Measurements from ENCODE around the gene POLD4.
"Not testable (repeated sequence)": the region's sequence is repeated elsewhere in the genome, so short reads cannot be mapped to it uniquely, and the experiment has no call there.

Gene POLD4

DNA sequence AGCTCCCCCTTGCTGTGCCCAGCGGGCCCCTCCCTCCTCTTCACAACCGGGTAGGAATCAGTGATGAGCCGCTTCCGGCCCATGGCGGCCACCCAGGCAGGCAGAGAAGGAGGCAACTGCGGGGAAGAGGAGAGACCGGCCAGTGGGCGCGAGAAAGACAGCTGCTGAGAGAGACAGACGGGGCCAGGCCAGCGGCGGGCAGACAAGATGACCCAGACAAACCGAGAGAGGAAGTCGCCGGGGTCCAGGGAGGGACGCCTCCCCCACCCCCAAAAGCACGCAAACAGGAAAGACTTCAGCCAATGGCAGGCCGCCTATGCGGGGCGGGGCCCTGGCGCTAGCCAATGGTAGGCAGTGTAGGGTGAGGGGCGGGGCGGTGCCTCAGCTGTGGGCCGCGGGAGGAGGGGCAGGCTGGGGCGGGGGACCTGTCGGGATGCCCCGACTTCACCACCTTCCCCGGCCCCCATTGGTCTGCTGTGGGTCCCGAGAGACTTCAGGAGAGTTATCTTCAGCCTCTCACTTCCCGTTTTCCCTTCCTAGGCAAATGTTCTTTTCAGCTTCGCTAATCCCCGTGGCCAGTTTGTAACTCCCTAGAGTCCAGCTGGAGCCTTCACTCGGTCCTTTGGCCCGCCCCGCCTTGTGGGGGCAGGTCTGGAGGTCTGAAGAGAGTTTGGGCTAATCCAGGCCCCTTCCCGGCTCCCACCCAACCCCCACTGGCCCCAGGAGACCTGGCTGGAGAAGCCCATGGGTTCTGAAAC, at the start of gene POLD4:
Gene POLD4 (minus strand): TSS at position 230 of the 758 bp plus-strand sequence. CDS start 147 bp downstream, at position 83.
- DNase-seq, result peak; percentile 51

DNA sequence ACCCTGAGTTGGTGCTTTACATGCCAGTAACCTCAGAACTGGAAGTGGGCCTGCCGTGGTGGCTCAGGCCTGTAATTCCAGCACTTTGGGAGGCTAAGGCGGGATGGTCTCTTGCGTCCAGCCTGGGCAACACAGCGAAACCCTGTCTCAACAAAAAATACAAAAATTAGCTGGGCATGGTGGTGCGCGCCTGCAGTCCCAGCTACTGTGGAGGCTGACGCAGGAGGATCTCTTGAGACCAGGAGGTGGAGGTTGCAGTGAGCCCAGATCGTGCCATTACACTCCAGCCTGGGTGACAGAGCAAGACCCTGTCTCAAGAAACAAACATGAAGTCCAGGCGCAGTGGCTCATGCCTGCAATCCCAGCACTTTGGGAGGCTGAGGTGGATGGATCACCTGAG, 49.7 kb upstream of the POLD4 start:
- not testable (repeated sequence) for DNase-seq

DNA sequence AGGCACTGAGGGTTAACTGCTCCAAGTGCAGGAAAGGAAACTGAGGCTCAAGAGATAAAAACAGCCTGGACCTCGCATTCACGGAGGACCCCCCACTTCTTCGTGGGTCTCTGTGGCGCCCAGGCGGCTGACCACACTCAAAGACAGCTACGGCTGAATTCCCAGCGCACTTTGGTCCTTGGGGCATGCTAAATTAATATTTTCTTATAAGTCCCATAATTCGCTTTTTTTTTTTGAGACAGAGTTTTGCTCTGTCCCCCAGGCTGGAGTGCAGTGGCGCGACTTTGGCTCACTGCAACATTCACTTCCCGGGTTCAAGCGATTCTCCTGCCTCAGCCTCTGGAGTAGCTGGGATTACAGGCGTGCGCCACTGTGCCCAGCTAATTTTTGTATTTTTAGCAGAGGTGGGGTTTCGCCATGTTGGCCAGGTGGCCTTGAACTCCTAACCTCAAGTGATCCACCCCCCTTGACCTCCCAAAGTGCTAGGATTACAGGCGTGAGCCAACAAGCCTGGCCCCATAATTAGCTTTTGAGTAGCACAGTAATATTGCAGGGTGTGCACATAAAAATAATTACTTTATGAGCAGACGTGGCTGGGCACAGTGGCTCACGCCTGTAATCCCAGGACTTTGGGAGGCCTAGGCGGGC, 49.0 kb upstream of the POLD4 start:
- not testable (repeated sequence) for DNase-seq

DNA sequence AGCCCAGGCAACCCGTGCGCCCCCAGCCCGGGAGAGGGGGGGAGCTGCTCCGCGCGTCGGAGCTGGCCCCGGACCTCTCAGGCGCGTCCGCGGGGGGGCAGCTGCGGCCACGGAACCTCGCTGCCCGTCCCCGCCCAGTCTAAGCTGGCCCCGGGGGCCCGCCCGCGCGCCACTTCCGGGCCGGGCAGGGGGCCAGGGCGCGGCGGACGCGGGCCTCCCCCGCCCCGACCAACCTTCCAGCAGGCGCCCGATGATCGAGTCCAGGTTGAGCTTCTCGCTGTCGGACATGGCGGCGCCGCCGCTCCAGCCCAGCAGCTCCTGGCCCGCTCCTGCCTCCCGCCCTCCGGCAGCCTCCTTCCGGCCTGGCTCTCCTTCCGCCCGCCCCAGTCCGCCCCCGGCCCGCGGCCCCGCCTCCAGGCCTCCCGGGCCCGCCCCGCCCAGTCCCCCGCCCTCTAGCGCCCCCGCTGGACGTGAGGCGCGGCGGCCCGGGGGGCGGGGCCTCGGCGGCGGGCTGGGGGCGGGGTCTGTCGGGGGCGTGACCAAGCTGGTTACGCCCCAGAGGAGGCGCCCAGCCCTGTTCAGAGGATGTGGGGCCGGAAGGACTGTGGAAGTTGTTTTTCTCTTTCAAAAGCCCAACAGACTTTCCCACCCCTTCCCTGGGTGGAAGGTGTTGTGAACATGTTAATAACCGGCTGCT, 48.3 kb upstream of the POLD4 start, which contains the start of gene PPP1CA:
Gene PPP1CA (minus strand): TSS at position 364 of the 697 bp plus-strand sequence. CDS start 76 bp downstream, at position 288.
- no peak for DNase-seq

DNA sequence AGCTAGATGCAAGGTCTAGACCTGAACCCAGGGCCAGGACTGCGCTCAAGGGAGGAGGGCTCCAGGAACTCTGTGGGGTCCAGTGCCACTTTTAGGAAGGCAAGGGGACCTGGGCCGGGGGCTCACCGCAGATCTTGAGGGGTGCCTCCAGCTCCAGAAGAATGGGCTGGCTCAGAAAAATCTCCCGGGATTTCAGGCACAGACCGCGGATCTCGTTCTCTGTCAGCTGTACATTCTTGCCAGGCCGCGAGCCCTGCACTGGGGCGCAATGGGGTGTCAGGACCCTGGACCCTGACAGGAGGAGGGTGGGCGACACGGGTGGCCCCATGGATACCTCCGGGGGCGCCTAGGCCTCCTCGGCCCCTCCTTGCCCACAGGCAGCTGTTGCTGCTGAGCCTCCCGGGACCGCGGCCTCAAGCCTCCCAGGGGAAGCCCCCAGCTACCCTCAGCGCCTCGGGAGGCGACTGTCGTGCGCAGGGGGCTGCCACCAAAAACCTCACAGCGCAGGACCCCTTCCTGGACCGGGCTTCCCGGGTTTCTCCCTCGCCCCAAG, 47.7 kb upstream of the POLD4 start:
- DNase-seq, result no peak

DNA sequence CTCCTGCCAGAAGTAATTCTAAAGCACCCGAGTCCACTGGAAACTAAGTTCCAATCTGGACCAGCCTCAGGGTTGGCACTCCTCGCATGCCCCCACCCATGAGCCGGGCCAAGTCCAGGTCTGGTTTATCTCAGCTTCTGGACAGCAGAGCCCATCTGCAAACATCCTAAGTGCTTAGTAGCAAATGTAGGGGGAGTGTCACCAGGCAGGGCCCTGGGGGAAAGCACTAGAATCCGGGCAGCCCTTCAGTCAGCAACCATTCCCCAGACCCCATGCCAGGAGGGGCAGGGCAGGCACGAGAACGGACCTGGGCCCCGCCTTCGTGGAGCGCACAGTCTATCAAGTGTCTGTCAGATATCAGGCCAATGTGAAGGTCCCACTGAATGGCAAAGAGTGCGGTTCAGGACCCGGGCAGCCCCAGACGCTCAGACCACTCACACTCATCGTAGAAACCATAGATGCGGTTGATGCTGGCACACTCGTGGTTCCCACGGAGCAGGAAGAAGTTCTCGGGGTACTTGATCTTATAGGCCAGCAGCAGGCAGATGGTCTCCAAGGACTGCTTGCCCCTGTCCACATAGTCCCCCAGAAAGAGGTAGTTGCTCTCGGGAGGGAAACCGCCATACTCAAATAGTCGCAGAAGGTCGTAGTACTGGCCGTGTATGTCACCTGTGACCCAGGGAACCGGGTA, 47.0 kb upstream of the POLD4 start:
- no peak for DNase-seq

DNA sequence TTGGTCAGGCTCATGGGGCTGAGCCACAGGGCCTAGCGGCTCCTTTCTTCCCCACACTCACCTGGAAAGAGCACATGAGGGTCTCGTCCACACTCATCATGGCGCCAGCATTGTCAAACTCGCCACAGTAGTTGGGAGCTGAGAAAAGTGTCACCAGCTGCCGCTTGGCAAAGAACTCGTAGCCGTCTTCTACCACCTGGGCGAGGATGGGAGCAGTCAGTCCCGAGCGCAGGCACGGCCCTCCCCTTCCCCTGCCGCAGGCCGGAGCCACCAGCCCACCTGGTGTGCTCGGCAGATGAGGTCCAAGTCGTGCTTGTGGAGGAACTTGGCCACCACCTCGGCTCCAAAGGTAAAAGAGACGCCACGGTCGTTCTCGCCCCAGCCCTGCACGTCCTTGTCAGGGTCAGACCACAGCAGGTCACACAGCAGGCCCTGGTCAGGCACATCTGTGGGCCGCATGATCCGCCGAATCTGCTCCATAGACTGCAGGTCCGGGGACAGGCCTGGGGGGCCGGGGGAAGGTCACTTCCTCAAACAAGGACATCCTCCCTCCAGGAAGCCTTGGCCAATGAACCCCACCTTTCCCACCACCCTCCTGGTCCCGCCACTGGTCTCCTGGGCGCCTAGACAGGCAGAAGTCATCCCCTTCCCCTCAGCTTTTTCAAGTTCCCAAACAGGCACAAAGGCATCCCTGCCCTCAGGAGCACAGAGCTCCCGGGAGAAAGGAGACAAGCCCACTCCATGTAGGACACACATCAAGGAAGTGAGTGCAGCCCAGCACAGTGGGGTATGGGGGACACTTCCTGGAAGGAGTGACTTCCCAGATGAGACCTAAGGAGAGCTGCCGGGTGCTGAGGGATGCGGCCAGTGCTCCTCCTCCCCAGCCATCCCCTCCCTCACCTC, 45.6 kb upstream of the POLD4 start:
- no peak for DNase-seq

DNA sequence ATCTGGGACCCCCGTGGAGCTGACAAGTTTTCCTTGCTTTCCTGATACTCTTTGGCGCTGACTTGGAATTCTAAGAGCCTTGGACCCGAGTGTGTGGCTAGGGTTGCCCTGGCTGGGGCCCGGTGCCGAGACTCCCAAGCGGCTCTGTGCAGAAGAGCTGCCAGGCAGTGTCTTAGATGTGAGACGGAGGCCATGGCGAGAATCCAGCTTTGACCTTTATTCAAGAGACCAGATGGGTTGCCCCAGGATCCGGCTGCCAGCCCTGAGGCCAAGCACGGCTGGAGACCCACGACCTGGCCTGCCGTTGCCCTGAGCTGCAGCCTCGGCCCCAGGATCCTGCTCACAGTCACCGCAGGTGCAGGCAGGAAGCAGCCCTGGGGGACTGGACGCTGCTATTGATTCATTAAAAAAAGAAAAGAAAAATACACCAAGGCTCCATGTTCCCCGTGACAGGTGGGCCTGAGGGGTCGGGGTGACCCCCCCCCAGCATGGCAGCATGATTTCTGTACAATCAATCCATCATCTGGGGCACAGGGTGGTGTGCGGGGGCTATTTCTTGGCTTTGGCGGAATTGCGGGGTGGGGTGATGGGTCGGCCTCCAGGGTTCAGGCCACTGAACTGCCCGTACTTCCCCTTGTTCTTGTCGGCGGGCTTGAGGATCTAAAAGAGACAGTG, 44.8 kb upstream of the POLD4 start:
- DNase-seq, result no peak

DNA sequence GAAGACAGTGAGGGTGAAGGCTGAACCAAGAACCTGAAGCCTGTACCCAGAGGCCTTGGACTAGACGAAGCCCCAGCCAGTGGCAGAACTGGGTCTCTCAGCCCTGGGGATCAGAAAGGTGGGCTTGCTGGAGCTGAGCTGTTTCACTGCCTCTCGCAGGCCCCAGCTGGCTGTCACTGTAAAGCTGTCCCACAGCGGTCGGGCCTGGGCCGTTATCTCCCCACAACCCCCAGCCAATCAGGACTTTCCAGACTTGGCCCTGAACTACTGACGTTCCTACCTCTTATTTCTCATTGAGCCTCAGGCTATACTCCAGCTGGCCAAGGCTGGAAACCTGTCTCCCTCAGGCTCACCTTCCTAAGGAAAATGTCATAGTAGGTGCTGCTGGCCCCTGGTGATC, 44.2 kb upstream of the POLD4 start:
- no peak for DNase-seq

DNA sequence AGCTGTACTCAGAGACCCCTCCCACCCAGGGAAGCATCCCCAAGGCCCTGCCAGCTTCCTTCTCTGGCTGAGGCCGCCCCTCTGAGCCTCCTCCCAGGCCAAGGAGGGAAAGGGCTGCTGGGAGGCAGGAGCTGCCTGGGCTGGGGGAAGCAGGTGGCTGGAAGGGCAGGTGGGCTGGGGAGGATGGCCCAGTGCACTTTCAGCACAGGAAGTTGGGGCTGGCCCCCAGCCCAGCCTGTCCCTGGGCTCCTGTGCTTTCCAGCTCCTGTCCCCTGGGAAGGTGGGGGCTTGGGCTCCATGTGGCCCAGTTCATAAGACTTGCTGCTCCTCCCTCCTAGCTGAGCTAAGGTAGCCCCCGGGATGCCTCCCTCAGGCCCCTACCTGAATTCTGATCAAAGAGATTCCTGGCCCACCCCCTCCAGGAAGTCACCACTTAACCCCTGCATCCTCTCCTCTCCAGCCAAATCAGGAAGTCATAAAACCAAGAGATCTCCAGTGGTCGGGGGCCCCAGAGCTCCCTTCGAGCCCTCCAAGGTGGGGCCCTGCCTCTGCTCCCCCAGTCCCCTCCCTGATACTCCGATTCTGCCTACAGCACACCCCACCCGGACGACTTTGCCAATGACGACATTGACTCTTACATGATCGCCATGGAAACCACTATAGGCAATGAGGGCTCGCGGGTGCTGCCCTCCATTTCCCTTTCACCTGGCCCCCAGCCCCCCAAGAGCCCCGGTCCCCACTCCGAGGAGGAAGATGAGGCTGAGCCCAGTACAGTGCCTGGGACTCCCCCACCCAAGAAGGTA, 43.4 kb upstream of the POLD4 start:
- DNase-seq, result no peak

DNA sequence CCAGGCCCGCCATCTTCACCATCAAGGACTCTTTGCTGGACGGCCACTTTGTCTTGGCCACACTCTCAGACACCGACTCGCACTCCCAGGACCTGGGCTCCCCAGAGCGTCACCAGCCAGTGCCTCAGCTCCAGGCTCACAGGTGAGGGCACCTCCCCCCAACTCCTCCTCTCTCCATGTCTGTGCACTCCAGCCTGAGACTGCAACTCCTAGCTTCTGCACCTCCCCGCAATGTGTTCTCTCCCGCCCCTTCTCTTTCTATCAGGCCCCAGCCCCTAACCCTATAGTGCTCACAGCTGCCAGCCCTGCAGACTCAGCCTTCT, 42.9 kb upstream of the POLD4 start:
- DNase-seq, result no peak

DNA sequence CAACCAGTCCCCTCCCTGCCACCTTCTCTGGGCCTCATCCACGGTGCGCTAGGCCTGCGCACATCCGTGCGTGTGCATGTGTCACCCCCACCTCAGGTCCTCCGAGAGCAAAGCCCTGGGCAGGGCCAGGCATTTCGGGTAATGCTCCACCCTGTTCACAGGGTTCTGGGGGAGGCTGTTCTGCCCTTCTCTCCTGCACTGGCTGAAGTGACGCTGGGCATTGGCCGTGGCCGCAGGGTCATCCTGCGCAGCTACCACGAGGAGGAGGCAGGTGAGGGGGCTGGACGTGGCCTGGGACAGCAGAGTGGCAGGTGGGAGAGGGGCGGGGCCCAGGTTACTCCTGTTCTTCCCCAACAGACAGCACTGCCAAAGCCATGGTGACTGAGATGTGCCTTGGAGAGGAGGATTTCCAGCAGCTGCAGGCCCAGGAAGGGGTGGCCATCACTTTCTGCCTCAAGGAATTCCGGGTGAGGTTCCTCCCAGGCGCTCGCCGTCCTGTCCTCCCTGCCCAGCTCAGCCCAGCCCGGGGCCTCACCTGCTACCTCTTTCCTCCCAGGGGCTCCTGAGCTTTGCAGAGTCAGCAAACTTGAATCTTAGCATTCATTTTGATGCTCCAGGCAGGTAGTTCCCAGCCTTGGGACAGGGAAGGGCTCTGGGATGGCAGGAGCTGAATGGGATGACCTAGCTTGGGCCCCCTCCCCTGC, 42.4 kb upstream of the POLD4 start:
- DNase-seq, result no peak

DNA sequence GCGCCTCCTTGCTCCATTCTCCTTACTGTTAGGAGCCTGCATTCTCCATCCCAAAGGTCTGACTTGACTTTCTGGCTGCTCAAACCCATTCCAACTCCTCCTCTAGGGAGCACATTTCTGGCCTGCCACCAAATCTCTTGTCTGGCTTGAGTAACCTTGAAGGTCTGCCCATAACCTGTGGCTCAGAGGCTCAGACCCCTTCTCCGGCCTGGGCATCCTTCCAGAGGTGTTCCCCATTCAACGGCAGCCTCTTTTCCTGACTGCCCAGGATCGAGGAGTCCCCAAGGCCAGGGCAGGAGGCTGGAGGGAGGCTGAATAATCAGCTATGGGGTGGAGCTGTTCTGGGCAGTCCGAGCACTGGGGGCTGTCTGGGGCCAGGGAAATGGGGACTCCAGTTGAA, 40.6 kb upstream of the POLD4 start:
- DNase-seq, result no peak

DNA sequence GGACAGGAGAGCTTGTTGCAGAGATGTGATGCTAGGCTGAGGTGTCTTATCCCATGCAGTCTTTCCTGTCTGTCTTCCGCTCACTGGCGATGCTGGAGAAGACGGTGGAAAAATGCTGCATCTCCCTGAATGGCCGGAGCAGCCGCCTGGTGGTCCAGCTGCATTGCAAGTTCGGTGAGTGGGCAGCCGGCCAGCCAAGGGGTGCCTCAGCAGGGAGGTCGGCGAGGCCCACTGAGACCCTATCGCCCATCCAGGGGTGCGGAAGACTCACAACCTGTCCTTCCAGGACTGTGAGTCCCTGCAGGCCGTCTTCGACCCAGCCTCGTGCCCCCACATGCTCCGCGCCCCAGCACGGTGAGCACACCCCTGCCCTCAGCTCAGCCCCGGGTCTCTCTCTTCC, 40.1 kb upstream of the POLD4 start:
- no peak for DNase-seq

DNA sequence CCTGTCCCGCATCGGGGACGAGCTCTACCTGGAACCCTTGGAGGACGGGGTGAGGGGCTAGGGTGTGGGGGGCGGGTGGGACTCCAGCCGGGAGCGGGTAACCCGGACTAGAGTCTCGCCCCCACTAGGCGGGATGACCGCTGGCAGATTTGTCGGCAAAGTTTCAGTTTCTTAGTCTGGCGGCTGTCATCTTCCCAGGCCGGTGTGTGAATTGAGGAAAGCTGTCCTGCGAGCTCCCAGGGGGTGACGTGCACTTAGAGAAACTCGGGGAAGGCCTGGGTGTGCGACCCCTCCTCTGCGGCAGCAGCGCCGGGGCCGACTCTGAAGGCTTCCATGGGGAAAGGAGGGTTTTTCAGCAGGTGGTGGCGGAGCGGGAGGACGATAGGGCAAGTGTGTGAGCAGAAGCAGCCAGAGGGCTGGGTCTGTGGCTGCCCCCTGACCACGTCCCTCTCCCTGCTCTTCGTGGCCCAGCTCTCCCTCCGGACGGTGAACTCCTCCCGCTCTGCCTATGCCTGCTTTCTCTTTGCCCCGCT, 38.9 kb upstream of the POLD4 start:
- no peak for DNase-seq

DNA sequence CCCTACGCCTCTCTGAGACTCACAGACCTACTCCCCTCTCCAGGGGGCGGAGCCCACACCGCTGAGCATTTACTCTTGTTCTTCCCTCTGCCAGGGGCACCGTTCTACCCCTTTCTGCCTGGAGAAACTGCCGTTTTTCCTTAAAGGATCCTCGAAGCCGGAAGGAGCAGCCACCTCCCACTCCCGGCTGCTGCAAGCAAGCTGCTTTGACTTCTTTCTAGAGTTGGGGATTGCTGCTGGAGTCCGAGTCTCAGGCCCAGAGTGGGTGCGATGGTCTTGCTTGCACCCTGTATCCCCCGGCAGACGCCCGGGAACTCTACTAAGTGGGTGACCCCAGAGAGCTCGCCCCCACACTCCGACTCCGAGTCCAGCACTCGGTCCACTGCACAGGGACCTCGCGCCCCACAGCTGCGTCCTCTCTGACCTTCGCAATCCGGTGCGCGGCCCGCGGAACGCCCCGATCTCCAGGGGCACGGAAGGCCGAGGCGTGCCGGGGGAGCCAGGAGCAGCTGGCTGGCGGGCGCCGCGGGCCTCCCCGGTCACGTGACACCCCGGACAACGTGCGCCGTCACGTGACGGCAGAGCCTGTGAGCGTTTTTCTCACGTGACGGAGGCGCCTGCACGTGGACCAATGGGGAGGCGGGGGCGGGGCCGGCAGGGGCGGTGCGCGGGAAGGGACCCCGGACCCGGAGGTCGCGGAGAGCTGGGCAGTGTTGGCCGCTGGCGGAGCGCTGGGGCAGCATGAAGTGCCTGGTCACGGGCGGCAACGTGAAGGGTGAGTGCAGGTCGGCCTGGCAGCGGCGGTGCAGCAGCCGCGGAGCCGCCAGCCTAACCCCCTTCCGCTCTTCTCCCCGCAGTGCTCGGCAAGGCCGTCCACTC, 38.2 kb upstream of the POLD4 start, which contains the start of gene RAD9A:
Gene RAD9A (plus strand): TSS at position 683 of the 879 bp plus-strand sequence. CDS start 59 bp downstream, at position 742.
- DNase-seq, result peak; percentile 22

DNA sequence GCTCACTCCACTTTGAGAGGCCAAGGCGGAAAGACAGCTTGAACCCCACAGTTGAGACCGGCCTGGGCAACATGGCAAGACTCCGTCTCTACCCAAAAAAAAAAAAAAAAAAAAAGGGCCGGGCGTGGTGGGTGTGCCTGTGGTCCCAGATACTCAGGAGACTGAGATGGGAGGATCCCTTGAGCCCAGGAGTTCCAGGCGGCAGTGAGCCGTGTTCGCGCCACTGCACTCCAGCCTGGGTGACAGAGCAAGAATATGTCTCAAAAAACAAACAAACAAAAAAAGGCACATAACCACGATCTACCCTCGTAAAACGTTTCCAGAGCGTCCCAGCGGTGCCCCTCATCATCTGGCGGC, 37.6 kb upstream of the POLD4 start:
- no peak for DNase-seq

DNA sequence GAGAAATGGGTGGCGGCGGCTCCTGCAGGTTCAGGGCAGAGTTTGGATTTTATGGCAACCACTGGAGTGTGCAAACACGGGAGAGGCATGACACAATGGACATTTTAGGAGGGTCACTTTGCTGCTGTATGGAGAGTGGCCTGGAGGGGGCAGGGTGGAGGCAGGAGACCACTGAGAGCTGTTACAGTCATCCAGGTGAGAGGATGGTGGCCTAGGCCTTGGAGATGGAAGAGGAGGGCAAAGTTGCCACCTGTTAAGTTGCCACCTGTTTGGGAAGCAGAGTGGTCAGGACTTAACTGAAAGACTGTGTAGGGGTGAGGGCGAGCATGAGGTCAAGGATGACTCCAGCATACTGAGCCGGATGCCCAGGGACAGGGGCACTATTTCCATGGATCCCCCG, 36.1 kb upstream of the POLD4 start:
- DNase-seq, result no peak
